ENCODE data around the gene LRRFIP2. TPM values are rescaled to one million over a fixed set of nuclear protein-coding genes. Genes with fewer than 3 reads are reported as not detected.

LRRFIP2 gene
- total and polyA plus RNA-seq, 12 donors = 34.2 to 161 (median 46.2) TPM

- Histone ChIP-seq H3K4me1 (replicated peaks in 1 of 2) (peaks cover 6 to 30% of the 10 kb centered on the region in 2 donors), H3K4me3 (no peak overlapping the region), H3K27ac (peak overlapping the region in 1 of 5 donors; percentile 27), H3K9me3 (replicated peaks in 1 of 3) (no peaks in the 10 kb centered on the region), H3K27me3 (no peaks in the 10 kb centered on the region), H3K36me3 (replicated peaks in 1 of 2) (peaks cover 0 to 17% of the 10 kb centered on the region in 2 donors)
- DNase-seq = no peak
- 57 to 69% (median 63%) methylated on average over 1 of the region's 1 CpG for WGBS, 4 donors
- intact Hi-C loops (cut with DNase I) = no loop called here
- no peak for TF ChIP-seq POLR2A (IDR thresholded peaks at IDR 0.05)
- TF ChIP-seq, protein P1, sequence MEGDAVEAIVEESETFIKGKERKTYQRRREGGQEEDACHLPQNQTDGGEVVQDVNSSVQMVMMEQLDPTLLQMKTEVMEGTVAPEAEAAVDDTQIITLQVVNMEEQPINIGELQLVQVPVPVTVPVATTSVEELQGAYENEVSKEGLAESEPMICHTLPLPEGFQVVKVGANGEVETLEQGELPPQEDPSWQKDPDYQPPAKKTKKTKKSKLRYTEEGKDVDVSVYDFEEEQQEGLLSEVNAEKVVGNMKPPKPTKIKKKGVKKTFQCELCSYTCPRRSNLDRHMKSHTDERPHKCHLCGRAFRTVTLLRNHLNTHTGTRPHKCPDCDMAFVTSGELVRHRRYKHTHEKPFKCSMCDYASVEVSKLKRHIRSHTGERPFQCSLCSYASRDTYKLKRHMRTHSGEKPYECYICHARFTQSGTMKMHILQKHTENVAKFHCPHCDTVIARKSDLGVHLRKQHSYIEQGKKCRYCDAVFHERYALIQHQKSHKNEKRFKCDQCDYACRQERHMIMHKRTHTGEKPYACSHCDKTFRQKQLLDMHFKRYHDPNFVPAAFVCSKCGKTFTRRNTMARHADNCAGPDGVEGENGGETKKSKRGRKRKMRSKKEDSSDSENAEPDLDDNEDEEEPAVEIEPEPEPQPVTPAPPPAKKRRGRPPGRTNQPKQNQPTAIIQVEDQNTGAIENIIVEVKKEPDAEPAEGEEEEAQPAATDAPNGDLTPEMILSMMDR (IDR thresholded peaks at IDR 0.05) = no peak
Observed at GRCh38 chr3:37170060-37170459, 4.3 kb downstream of the LRRFIP2 start.

- intact Hi-C loops (cut with DNase I) = no loop called here
- Histone ChIP-seq H3K27ac (no peak overlapping the region), H3K27me3 (no peaks in the 10 kb centered on the region), H3K4me3 (no peak overlapping the region), H3K4me1 (replicated peaks in 1 of 2) (peaks cover 6 to 20% of the 10 kb centered on the region in 2 donors), H3K36me3 (replicated peaks in 1 of 2) (peaks cover 0 to 17% of the 10 kb centered on the region in 2 donors), H3K9me3 (replicated peaks in 1 of 3) (no peaks in the 10 kb centered on the region)
- WGBS, 4 donors = 80 to 85% (median 82%) methylated on average over 1 of the region's 1 CpG
- TF ChIP-seq, protein P1 (IDR thresholded peaks at IDR 0.05) = no peak
- no peak for TF ChIP-seq POLR2A (IDR thresholded peaks at IDR 0.05)
- no peak for DNase-seq
Observed at GRCh38 chr3:37168896-37169295, 5.5 kb downstream of the LRRFIP2 start.

GRCh38 chr3:37163262-37164015, 10.9 kb downstream of the LRRFIP2 start:
- no peaks in the 10 kb centered on the region for H3K27me3 ChIP-seq
- intact Hi-C loops (cut with DNase I) = no loop called here
- DNase-seq = no peak
- peaks cover 0 to 6% of the 10 kb centered on the region in 2 donors for H3K4me1 ChIP-seq (replicated peaks in 1 of 2)
- H3K9me3 ChIP-seq (replicated peaks in 1 of 3) = no peaks in the 10 kb centered on the region
- WGBS, 4 donors = 75 to 81% (median 80%) methylated on average over 3 of the region's 3 CpGs
- H3K36me3 ChIP-seq (replicated peaks in 1 of 2) = no peaks in the 10 kb centered on the region
- no peak for TF ChIP-seq POLR2A (IDR thresholded peaks at IDR 0.05)
- TF ChIP-seq, protein P1 (IDR thresholded peaks at IDR 0.05) = no peak
- H3K27ac ChIP-seq = no peak overlapping the region
- H3K4me3 ChIP-seq = no peak overlapping the region

- no peak overlapping the region for H3K27ac ChIP-seq
- DNase-seq = no peak
- H3K36me3 ChIP-seq (replicated peaks in 1 of 2) = no peaks in the 10 kb centered on the region
- peaks cover 0 to 6% of the 10 kb centered on the region in 2 donors for H3K4me1 ChIP-seq (replicated peaks in 1 of 2)
- TF ChIP-seq POLR2A (IDR thresholded peaks at IDR 0.05) = no peak
- TF ChIP-seq, protein P1 (IDR thresholded peaks at IDR 0.05) = no peak
- no peaks in the 10 kb centered on the region for H3K9me3 ChIP-seq (replicated peaks in 1 of 3)
- H3K27me3 ChIP-seq = no peaks in the 10 kb centered on the region
- intact Hi-C loops (cut with DNase I) = no loop called here
- WGBS, 4 donors = 85 to 92% (median 88%) methylated on average over 3 of the region's 3 CpGs
- H3K4me3 ChIP-seq = no peak overlapping the region
Observed at GRCh38 chr3:37162501-37163245, 11.7 kb downstream of the LRRFIP2 start.
